A673 (cell line): ENCODE data around the gene SYNPO2L. TPM values are rescaled to one million over a fixed set of nuclear protein-coding genes. Genes with fewer than 3 reads are reported as not detected.

Experiments
- BruUV-seq: library from RNA; stranded (reverse); fragments of 400-500 nt; replicated peaks from 2 replicates; lab custom pipeline; 2021; lab: Mats Ljungman, UMichigan
- CTCF ChIA-PET: fragments of 300-600 bp; sonication (Branson Sonifier 250); formaldehyde crosslinking; loops from one replicate; lab custom pipeline; 2022; ENCODE audit warnings: antibody characterized with exemption; lab: Charles Lee
- POLR2A ChIA-PET: fragments of 300-600 bp; sonication (Branson Sonifier 250); formaldehyde crosslinking; loops from one replicate; lab custom pipeline; 2022; ENCODE audit warnings: antibody characterized with exemption; ENCODE audit not compliant: low non-redundant PET; lab: Charles Lee
- DNase-seq: peaks from one replicate; pipeline ENCODE4 v3.0.0-alpha.2; 2015; ENCODE audit warnings: low spot score
- H3K27ac ChIP-seq: fragments of 200-600 bp; sonication (generic); 2 replicates; pipeline ENCODE4 v1.5.1; 2016; ENCODE audit warnings: mixed run types, low read depth, mild to moderate bottlenecking, mixed read lengths, antibody characterized with exemption, low read length; ENCODE audit not compliant: poor library complexity, severe bottlenecking
- H3K27me3 ChIP-seq: fragments of 200-600 bp; sonication (generic); replicated peaks from 2 replicates; pipeline ENCODE4 v1.6.1; 2017; ENCODE audit warnings: mixed run types, low read depth, mild to moderate bottlenecking, mixed read lengths, antibody characterized with exemption, low read length; ENCODE audit not compliant: insufficient read depth, poor library complexity
- H3K36me3 ChIP-seq: fragments of 200-600 bp; sonication (generic); 2 replicates; pipeline ENCODE4 v1.6.1; 2016; ENCODE audit warnings: mixed run types, mild to moderate bottlenecking, mixed read lengths, antibody characterized with exemption, low read length; ENCODE audit not compliant: insufficient read depth, poor library complexity, severe bottlenecking
- H3K4me1 ChIP-seq: fragments of 200-600 bp; sonication (generic); 2 replicates; pipeline ENCODE4 v1.6.1; 2017; ENCODE audit warnings: mixed run types, mild to moderate bottlenecking, mixed read lengths, antibody characterized with exemption, low read length; ENCODE audit not compliant: insufficient read depth, poor library complexity, severe bottlenecking
- H3K4me3 ChIP-seq: fragments of 200-600 bp; sonication (generic); 2 replicates; pipeline ENCODE4 v1.5.1; 2016; ENCODE audit warnings: low read depth, mixed run types, mild to moderate bottlenecking, mixed read lengths, low read length; ENCODE audit not compliant: poor library complexity, severe bottlenecking
- H3K9me3 ChIP-seq: fragments of 200-600 bp; sonication (generic); 2 replicates; pipeline ENCODE4 v1.6.1; 2016; ENCODE audit warnings: mixed run types, low read depth, mild to moderate bottlenecking, mixed read lengths, antibody characterized with exemption, low read length; ENCODE audit not compliant: poor library complexity, severe bottlenecking
- EZH2 ChIP-seq: fragments of 200-600 bp; sonication (generic); IDR thresholded peaks from 2 replicates; pipeline ENCODE4 v1.6.1; 2017; ENCODE audit warnings: borderline replicate concordance, low read depth, mild to moderate bottlenecking, mixed read lengths, antibody characterized with exemption, low read length; ENCODE audit not compliant: poor library complexity, severe bottlenecking
- intact Hi-C: fragments of 100-400 bp; cut with micrococcal nuclease; formaldehyde crosslinking; loops from one replicate; pipeline ENCODE4 v1.10.0; 2022; ENCODE audit not compliant: unreplicated experiment
- total RNA-seq: library from RNA; stranded (reverse); gene quantifications from 2 replicates; pipeline ENCODE4 v1.2.3, GENCODE V29; 2021
- TF ChIP-seq, protein P1 (sequence below): fragments of 300-800, 200-600 bp; sonication (generic); conservative IDR thresholded peaks from 2 replicates; pipeline ENCODE4 v1.5.1; 2017; ENCODE audit warnings: low read depth, mild to moderate bottlenecking, antibody characterized with exemption, low read length, moderate library complexity, mixed read lengths

SYNPO2L gene
- total RNA-seq, 1 experiment from 2014 or later: 0.06 TPM

DNA sequence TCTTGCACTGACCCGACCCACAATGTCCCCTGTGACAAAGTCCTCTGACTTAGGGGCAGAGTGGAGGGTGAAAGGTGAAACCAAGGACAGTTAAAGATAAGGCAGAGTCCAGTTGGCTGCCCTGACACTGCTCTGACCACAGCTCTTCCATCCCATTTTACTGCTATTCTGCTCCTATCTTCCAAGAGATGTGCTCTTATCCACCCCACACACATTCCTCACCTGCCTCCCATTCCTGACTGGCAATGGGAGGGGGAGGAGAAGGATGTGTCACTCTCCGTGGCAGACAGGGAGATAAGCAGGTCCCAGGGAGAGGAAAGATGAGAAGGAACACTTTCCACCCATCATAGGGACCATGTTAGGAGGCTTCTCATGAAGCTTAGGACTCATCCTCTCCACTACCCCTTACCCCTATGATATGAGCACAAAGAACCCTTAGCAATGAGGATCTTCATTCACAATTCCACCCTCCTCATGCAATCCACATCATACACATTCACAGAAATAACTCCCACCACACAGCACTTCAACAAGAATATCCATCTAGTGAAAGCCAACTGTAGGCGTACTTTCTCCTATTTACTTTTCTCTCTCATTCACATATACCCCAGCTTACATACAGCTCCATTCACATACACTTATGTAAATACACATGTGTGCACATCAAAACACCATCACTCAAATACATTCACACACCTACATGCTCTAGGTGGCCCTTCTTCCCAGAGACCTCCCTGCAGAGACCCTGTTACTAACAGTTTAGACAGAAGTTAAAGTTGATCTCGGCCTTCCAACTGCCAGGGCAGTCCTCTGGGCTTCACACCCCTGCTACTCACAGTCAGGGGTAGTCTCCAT lies 6.6 kb downstream of the SYNPO2L start:
- TSS peak; percentile 23 for BruUV-seq
- POLR2A ChIA-PET: no interaction called here
- no peak overlapping the region for H3K27ac ChIP-seq

DNA sequence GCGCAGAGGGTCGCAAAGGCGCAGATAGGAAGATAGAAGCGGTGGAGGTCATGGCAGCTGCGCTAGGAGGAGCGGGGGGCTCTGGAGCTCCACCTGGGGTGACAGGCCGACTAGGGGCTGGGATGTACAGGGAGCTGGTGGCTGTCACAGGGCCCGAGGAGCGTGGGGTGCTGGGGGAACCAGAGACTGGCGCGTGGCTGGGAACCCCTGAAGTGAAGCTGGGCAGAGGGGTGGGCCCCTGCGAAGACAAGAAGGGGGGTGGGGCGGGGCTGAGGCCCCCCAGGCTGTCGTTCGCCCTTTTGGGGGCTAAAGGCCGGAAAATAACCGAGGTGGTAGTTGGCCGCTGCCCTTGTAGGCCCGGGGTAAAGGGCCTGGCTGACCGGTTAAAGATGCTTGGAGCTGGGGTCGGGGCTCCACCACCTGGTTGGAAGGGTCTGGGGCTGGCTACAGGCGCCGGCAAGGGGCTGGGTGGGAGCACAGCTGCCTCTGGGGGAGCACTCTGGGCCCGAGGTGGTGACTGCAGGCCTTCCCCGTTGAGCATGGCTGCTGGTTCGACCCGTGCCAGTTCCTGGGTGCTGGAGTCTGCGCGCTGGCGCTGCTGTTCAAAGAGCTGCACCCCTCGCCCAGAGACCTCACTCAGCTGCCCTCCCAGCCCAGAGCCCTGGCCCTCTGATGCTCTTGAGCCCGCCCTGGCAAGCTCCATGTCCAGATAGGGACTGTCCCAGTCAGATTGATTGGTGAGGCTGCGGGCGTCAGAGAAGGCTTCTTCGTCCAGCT lies 7.8 kb downstream of the SYNPO2L start:
- Histone ChIP-seq H3K27ac (peak overlapping the region; percentile 64), H3K4me1 (peaks cover 6% of the 10 kb centered on the region), H3K4me3 (peak overlapping the region; percentile 79), H3K36me3 (no peaks in the 10 kb centered on the region), H3K27me3 (no peaks in the 10 kb centered on the region), H3K9me3 (no peaks in the 10 kb centered on the region)
- no peak for DNase-seq
- intact Hi-C loops: no loop called here
- ChIA-PET POLR2A (interaction anchor here (0.5 to 0.6 kb wide), 2 partner anchors 21 to 154 kb away, joined by 3 to 5 read pairs; no protein-coding TSS in a partner anchor), CTCF (no interaction called here)
- BruUV-seq: TSS peak; percentile 58
- TF ChIP-seq EZH2: no peak
- TF ChIP-seq, protein P1, sequence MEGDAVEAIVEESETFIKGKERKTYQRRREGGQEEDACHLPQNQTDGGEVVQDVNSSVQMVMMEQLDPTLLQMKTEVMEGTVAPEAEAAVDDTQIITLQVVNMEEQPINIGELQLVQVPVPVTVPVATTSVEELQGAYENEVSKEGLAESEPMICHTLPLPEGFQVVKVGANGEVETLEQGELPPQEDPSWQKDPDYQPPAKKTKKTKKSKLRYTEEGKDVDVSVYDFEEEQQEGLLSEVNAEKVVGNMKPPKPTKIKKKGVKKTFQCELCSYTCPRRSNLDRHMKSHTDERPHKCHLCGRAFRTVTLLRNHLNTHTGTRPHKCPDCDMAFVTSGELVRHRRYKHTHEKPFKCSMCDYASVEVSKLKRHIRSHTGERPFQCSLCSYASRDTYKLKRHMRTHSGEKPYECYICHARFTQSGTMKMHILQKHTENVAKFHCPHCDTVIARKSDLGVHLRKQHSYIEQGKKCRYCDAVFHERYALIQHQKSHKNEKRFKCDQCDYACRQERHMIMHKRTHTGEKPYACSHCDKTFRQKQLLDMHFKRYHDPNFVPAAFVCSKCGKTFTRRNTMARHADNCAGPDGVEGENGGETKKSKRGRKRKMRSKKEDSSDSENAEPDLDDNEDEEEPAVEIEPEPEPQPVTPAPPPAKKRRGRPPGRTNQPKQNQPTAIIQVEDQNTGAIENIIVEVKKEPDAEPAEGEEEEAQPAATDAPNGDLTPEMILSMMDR: no peak

More for the DNA sequence above, 6.6 kb downstream of the SYNPO2L start:
- no peak for DNase-seq
- H3K27me3 ChIP-seq: no peaks in the 10 kb centered on the region
- peak overlapping the region; percentile 79 for H3K4me3 ChIP-seq
- H3K36me3 ChIP-seq: no peaks in the 10 kb centered on the region
- peaks cover 6% of the 10 kb centered on the region for H3K4me1 ChIP-seq
- TF ChIP-seq, protein P1: no peak
- TF ChIP-seq EZH2: no peak
- no peaks in the 10 kb centered on the region for H3K9me3 ChIP-seq
- intact Hi-C loops: no loop called here
- CTCF ChIA-PET: no interaction called here

DNA sequence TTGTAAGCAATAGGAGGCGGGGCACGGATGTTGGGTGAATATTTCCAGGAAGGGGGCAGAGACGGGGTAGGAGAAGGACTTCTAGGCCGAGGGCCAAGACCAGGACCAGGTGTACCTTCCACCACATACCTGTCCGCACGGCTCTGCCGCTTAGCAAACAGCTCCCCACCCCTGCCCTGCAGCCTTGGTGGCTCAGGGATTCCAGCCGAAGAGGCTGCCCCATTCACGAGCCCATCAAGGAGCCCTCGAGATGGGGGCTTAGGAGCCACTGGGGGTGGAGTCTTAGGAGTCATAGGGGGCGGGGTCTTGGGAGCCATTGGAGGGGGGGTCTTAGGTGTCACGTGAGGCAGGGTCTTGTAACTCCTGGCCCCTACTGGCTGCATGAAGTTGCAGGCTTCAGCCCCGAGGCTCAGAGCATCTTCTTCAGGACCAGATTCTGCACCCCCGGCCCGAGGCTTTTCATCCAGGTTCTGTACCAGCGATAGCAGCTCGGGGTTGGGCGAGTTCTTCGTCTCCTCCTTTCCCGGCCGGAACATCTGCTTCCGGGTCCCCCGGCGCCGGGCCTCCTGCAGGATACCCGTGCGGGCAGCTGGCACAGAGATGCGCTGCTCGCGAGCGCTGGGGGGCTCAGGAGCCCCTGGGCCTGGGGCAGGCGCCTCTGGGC lies 8.5 kb downstream of the SYNPO2L start:
- ChIA-PET POLR2A (interaction anchor here (0.6 kb wide), 2 partner anchors 153 to 202 kb away, joined by 3 read pairs; no protein-coding TSS in a partner anchor), CTCF (no interaction called here)
- Histone ChIP-seq H3K36me3 (no peaks in the 10 kb centered on the region), H3K4me3 (peak overlapping the region; percentile 79), H3K9me3 (no peaks in the 10 kb centered on the region), H3K4me1 (peaks cover 6% of the 10 kb centered on the region), H3K27ac (peak overlapping the region; percentile 64), H3K27me3 (no peaks in the 10 kb centered on the region)
- intact Hi-C loops: no loop called here
- TF ChIP-seq EZH2: no peak
- TF ChIP-seq, protein P1: no peak
- no TSS peak for BruUV-seq
- peak; percentile 87 for DNase-seq
